HG03175 (cell line): ENCODE data around the gene AKAP12.

ENCODE experiments used
- ATAC-seq: cut with Tn5 transposase; IDR thresholded peaks from one replicate; pipeline ENCODE4 v1.9.1; 2021; ENCODE audit warnings: mild to moderate bottlenecking, moderate library complexity; ENCODE audit not compliant: unreplicated experiment

The AKAP12 gene, protein sequence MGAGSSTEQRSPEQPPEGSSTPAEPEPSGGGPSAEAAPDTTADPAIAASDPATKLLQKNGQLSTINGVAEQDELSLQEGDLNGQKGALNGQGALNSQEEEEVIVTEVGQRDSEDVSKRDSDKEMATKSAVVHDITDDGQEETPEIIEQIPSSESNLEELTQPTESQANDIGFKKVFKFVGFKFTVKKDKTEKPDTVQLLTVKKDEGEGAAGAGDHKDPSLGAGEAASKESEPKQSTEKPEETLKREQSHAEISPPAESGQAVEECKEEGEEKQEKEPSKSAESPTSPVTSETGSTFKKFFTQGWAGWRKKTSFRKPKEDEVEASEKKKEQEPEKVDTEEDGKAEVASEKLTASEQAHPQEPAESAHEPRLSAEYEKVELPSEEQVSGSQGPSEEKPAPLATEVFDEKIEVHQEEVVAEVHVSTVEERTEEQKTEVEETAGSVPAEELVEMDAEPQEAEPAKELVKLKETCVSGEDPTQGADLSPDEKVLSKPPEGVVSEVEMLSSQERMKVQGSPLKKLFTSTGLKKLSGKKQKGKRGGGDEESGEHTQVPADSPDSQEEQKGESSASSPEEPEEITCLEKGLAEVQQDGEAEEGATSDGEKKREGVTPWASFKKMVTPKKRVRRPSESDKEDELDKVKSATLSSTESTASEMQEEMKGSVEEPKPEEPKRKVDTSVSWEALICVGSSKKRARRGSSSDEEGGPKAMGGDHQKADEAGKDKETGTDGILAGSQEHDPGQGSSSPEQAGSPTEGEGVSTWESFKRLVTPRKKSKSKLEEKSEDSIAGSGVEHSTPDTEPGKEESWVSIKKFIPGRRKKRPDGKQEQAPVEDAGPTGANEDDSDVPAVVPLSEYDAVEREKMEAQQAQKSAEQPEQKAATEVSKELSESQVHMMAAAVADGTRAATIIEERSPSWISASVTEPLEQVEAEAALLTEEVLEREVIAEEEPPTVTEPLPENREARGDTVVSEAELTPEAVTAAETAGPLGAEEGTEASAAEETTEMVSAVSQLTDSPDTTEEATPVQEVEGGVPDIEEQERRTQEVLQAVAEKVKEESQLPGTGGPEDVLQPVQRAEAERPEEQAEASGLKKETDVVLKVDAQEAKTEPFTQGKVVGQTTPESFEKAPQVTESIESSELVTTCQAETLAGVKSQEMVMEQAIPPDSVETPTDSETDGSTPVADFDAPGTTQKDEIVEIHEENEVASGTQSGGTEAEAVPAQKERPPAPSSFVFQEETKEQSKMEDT (N-terminal part only)

DNA sequence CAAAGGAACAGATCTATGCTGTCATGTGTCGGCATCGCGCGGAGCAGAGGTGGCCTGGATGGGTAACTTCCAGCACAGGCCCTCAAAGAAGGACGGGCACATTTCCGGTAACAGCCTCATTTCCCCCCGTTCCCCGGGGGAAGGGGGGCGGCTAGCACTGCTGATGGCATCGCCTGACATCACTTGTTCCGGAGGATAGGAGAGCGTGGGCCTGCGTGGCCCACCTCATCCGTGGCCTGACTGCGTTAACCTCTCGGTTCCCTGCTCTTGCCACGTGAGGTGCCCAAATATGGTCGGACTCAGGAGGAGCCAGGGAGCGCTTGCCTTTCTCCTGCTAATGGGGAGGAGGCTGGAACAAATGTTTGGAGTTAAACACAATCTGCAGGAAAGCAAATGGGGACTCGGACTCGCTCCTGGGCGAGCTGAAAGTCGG is at the start of gene AKAP12:
TSS of gene AKAP12 (plus strand) at position 365 of the 433 bp plus-strand sequence. CDS start 596 bp downstream, outside the sequence.
- no peak for ATAC-seq

- no peak for ATAC-seq
Measured at GRCh38 chr6:151191527-151191926, 48.2 kb upstream of the AKAP12 start.

- no peak for ATAC-seq
Measured at GRCh38 chr6:151196555-151196954, 43.2 kb upstream of the AKAP12 start.

DNA sequence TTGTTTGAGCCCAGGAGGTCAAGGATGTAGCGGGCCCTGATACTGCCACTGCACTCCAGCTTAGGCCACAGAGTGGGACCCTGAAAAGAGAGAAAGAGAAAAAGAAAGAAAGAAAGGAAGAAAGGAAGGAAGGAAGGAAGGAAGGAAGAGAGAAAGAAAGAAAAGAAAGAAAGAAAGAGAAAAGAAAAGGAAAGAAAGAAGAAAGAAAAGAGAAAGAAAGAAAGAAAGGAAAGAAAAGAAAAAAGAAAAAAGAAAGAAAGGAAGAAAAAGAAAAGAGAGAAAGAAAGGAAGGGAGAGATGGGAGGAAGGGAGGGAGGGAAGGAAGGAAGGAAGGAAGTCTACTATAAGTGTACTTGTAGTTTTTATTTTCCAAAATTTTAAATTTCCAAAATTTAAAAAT is 42.2 kb upstream of the AKAP12 start:
- no peak for ATAC-seq

DNA sequence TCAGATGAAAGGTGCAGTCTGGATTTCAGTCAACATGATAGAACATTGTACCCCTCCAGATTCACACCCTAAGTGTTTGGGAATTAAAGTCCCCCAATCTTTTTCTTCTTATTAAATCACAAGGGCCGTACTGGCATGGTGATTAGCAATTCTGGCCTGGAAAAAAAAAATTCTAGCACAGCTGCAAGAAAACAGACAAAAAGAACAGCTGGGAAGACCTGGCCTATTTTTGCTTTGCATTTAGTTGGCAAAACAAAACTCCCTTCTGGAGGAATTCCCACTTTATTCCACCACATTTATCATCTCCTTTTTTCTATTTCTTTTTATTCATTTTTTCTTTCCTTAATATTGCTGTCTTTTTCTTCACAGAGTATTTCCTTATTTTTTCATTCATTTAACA is 39.8 kb upstream of the AKAP12 start:
- ATAC-seq: no peak

DNA sequence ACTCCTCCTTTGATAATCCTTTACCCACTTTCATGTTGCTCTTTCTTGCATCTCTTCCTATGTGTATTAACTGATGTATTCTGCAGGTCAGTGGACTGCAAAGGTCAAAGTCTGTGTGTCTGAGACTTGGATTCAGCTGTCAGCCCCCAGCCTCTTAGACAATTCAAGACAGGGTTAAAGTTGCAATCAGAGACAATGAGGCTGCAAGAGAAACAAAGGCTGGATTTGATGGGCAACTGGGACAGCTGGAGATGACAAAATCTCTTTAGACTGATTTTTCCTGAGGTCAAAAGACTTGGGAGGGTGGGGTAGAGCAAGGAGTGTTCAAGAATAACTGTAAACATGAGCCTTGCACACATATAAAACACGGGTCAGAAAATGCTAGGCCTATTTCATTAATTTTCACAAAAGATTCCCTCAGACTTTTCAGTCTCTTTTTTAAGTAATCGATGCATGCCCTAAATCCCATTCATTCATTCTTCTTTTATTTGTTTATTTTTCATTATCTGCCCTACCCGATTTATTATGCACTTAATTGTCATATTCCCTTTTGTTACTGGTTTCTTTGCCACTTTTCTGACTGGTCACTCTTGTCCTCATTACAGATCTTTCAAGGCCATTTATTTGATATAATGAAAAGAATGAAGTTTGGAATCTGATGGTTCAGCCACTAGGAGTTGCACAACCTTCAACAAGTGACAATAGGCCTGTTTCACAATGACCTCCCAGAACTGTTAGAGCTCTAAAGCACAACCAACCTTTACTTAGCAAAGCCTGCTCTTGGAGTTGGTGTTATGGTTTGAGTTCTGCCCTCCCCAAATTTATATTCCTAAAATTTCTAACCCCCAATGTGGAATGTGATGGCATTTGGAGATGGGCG is 33.8 kb upstream of the AKAP12 start:
- ATAC-seq: no peak

- ATAC-seq: no peak
Measured at GRCh38 chr6:151207674-151208073, 32.1 kb upstream of the AKAP12 start.

- ATAC-seq: no peak
Measured at GRCh38 chr6:151209071-151209831, 30.5 kb upstream of the AKAP12 start.

- ATAC-seq: no peak
Measured at GRCh38 chr6:151211075-151211474, 28.7 kb upstream of the AKAP12 start.

- ATAC-seq: no peak
Measured at GRCh38 chr6:151213352-151213751, 26.4 kb upstream of the AKAP12 start.

GRCh38 chr6:151215999-151216398 is 23.8 kb upstream of the AKAP12 start:
- no peak for ATAC-seq

DNA sequence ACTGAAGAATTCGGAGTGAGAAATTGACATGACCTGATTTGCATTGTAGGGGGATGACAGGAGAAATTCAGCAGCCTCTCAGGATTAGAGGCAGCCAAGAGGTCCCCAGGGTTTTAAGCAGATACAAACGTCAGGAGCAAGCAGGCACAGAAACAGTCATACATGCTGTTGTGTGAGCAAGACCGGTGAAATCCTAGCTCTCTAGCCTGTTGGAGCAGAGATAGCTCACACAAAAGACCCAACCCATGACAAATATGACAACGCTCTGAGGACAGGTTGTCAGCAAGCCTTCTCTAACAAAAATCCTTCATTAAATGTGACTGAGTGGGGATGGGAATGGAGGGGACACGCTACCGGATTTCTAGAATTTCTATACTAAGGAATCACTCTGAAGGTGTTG is 23.0 kb upstream of the AKAP12 start:
- no peak for ATAC-seq

DNA sequence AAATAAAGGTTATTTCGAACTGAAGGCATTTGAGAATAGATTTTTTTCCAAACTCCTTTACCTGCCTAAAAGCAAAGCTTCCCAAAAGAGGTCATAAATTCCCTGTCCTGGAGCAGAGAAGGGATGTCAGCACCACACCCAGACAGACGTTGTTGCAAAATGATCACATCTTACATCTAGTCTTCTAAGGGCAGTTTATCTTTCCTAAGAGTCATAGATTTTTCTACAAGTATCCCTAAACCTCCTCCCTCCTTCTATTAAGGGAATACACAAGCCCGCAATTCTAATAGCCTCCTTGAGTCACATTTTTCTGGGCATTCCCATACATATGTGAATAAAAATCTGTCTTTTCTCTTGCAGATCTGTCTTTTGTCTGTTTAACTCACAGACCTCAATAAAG is 20.6 kb upstream of the AKAP12 start:
- no peak for ATAC-seq

DNA sequence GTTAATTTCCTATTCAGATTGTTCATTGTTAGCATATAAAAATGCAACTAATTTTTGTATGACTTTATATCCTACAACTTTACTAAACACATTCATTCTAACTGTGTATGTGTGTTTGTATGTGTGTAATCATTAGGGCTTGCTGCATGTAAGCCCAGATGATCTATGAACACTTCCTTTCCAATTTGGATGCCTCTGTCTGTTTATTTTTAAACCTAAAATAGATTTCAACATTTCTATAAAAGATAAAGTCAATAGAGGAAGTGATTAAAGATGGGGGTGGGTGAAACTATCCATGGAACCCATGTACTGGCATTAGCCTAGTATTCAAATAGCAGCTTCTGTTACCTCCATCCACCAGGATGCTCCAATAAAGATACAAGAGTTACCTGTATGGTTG is 15.7 kb upstream of the AKAP12 start:
- ATAC-seq: no peak

DNA sequence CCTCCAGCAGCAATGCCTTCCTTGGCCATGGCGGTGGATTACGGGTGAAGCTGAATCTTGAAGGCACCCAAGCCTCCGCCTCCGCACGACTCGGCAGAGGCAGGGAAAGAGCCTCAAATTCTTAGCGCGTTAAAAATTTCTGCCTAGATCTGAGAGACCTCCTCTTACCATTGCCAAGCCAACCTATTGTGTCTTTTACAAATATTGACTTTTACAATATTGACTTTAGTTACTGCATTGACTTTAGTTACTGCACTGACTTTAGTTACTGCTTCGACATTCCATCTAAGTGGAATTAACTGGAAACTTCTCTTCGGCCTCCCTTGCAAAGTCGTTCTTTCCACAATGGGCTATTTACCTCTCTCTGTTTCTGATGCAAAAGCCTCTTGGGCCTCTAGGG is 13.8 kb upstream of the AKAP12 start:
- no peak for ATAC-seq

GRCh38 chr6:151228788-151229400 is 10.9 kb upstream of the AKAP12 start:
- ATAC-seq: no peak

DNA sequence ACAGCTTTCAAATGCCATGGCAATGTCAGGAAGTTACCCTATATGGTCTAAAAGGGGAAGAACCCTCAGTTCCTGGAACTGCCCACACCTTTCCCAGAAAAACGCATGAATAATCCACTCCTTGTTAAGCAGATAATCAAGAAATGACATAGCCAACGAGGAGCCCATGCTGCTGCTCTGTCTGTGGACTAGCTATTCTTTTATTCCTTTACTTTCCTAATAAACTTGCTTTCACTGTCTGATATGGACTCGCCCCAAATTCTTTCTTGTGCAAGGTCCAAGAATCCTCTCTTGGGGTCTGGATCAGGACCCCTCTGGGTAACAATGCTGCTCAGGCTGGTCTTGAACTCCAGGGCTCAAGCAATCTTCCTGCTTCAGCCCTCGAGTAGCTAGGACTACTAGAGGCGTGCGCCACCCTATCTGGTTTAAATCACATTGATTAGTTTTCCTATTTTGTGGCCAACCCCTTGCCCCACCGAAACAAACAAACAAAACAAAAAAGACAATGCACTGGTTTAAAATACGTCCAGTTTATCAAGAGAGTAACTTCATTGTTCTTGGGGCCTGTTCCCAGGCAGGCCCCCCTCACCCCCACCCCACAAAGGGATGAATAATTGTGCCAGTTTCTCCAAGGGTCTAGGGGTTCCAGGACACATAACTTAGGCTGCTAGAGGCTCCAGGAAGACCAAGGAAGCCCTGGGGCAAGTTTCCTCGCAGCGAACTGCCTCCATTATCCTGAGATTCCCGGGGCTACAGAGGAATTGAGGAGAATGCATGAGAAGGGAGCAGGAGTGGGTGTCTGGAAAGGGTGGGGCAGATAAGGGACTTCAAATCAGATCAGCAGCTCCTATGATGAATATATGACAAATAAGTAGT is 10.1 kb upstream of the AKAP12 start:
- ATAC-seq: no peak

- no peak for ATAC-seq
Measured at GRCh38 chr6:151230277-151230577, 9.5 kb upstream of the AKAP12 start.
